Measurements from ENCODE around the gene GPR45. TPM values are rescaled to one million over a fixed set of nuclear protein-coding genes. Genes with fewer than 3 reads are reported as not detected.
A peak's percentile ranks its signal among the peaks of the same experiment; 100 is the strongest.
"Not testable (repeated sequence)": the region's sequence is repeated elsewhere in the genome, so short reads cannot be mapped to it uniquely, and the experiment has no call there.

GPR45 gene, protein sequence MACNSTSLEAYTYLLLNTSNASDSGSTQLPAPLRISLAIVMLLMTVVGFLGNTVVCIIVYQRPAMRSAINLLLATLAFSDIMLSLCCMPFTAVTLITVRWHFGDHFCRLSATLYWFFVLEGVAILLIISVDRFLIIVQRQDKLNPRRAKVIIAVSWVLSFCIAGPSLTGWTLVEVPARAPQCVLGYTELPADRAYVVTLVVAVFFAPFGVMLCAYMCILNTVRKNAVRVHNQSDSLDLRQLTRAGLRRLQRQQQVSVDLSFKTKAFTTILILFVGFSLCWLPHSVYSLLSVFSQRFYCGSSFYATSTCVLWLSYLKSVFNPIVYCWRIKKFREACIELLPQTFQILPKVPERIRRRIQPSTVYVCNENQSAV
- total RNA-seq, result not detected

DNA sequence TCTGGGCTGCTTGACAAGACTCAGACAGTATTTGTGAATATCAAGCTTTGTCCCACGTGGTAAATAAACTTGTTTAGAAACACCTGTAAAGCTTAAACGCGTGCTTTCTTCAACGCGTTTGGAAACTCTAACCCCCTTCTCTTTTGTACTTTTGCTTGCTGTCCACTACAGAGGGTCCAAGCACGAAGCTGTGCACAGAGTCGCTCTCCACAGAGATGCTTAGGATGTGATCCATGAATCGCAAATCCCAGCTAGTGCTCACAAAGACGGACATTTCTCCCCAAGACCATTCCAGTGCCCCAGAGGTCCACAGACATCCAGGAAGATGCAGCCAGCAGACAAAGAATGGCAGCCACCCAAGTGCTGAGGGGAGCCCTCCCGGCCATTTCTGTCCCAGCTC is at the start of gene GPR45:
Gene GPR45, plus strand, starts transcription at position 301 of the 400 bp plus-strand sequence. CDS start 116 bp downstream, outside the sequence.
- ATAC-seq (no peak), DNase-seq (ENCODE audit: low spot score) (no peak)

DNA sequence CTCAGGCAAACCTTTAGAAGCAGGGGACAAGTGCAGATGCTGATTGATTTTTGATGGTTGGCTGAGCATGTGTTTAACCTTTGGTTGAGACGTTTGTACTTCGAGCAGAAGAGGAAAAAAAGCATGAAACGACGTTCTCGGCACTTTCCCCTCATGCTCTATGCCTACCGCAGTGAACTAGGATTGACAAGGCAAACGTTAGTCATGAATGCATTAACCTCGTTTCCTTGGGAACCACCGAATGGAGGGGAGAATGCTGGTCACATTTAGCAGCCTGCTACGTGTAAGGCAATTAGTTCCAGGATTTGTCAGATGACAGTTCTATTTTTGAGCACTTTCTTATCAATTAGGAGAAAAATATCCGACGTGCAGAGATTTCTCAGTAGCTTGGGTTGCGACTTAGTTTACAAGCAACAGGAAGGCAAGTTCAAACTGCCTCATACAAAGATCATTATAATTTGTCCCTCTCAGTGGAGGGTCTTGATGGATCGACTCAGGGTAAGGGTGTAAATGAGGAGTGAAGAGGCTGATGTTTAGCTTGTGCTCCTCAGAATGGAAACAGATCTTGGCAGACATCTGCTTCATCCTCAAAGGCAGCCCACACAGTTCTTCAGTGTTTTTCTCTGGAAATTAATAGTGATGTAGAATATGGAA is 47.4 kb upstream of the GPR45 start:
- ATAC-seq (no peak), DNase-seq (ENCODE audit: low spot score) (no peak)

DNA sequence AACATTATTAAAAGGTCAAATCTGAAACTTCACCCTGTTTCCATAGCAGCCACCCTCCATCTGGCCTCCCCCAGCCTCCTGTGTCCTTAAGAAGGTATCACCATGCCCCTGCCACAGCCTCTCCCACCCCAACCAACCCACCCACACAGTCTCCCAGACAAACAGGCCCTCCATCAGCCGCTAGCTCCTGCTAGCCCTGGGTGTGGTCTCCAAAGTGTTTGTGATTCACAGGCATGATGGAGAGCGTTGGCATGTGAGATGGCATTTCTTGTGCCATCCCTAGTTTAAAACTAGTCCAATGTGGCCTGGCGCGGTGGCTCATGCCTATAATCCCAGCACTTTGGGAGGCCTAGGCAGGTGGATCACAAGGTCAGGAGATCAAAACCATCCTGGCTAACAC is 44.9 kb upstream of the GPR45 start:
- no peak for DNase-seq (ENCODE audit: low spot score)
- ATAC-seq, result no peak

DNA sequence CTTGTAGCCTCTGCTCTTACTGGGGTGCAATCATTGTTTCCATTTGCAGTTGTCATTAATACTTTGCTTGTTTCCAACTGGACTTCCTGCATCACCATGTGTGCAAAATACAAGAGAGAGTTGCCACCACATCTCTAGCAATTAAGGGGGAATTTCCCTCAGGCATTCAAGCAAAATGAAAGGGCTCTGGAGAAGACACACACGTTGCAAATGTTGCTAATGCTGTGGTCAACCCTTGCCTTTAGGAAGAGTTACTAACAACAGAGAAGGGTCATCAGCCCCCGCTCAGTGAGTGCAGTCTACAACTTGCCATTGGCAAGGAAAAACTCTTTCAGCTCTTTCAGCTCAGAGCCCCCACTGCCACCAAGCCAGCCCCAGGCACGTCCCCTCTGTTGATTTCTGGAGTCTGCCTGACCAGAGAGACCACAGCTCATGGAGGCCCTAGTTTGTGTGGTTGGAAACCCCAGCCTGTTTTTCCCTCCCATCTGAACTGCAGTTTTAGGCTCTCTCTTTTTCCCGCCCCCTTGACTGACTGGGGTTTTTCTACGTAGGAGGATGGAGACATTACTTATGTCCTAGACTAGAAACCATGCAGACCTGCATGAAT is 25.9 kb upstream of the GPR45 start:
- DNase-seq (ENCODE audit: low spot score) (no peak), ATAC-seq (no peak)

DNA sequence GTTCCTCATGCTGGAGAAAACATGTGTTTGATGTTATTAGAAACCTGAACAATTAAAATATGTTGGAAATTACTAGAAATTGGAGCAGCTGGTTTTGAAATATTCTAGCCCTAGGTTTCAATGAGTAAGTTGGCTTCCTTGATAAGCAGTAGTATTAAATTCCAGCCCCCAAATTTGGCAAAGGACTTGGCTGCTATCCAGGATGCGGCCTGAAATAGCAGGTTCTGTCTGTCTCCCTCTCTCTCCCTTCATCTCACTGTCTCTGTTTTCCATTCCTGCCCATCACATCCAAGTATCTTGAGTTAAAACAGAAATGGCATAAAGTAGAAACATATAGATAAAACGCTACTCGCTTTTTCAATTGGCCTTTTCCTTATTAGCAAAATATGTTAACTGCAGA is 20.9 kb upstream of the GPR45 start:
- ATAC-seq, result no peak

DNA sequence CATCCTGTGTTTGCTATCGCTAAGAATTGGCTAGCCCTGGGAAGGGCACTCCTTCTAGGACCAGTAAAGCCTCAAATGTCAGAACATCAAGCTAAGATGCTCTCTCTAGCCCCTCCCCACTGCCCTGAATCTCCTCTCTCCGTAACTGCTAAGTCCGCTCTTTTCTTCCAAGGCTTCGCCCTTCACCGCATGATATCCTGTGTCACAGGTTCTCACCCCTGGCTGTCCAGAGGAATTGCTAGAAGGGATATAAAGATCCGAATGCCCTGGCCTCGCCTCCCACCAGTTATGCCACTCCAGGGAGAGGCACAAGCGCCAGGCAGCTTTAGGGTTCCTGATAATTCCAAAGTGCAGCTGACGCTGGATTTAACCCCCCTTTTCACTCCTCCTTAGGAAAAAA is 17.1 kb upstream of the GPR45 start:
- no peak for DNase-seq (ENCODE audit: low spot score)
- no peak for ATAC-seq

More for the DNA sequence above, 20.9 kb upstream of the GPR45 start:
- no peak for DNase-seq (ENCODE audit: low spot score)

DNA sequence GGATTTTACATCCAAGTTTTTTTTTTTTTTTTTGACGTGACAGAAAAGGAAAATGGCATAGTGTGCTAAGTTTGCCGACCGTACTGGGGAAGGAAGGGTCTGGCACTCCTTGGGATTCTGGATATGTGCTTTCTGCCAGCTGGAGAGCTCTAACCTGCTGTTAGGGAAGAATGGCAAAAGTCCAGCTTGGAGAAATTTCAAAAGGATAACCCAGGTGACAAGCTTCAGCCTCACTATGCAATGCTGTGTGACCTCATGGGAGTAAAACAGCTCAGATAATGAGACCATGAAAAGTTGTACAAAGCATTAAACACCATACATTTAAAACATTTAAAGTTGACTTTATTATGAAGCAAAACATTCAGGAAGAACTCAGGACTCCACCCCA is 10.3 kb upstream of the GPR45 start:
- ATAC-seq (no peak), DNase-seq (ENCODE audit: low spot score) (no peak)

DNA sequence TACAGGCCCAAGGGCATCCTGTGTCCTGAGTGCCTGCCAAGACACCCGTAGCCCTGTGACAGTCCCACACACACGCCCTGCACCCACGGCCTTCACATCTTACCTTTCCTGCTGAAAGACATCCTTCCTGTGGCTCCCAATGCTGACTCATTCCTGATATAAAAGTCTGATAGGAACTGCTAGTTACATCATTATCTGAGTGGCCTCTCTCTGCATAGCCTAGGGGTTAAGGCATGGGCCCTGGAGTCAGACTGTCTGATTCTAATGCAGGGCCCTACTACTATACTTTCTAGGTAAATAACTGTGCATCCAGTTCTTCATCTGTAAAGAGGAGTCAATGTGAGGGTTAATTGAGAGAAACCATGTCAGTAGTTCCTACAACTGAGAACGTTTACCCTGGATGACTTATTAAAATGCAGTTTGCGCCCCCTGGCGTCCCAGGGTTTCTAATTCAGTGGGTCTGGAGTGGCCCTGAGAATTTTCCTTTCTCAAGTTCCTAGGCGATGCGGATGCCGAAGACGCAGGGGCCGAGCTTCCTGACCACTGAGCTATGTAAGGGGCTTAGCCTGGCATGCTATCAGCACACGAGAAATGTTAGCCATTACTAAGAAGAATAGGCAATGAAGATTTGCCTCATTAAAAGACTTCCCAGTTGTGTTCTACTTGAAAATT is 6.0 kb upstream of the GPR45 start:
- ATAC-seq, result peak; percentile 74
- peak; percentile 61 for DNase-seq (ENCODE audit: low spot score)

DNA sequence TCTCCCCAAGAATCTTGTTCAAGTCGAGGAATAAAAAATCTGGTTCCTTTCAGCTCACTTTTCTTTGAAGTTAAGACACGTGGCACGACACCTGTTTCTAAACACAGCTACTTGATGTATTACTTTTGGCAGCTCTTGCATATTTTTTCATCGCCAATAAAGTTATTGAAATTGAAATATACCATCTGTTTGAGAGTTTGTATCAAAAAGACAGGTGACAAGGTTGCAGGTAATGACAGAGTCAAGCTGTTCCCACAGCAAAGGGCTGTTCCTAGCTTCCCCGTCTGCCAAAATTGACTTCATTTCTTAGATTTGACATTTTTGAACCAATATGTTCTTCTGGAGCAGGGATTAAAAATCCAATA is 5.5 kb upstream of the GPR45 start:
- DNase-seq (ENCODE audit: low spot score), result no peak
- no peak for ATAC-seq

DNA sequence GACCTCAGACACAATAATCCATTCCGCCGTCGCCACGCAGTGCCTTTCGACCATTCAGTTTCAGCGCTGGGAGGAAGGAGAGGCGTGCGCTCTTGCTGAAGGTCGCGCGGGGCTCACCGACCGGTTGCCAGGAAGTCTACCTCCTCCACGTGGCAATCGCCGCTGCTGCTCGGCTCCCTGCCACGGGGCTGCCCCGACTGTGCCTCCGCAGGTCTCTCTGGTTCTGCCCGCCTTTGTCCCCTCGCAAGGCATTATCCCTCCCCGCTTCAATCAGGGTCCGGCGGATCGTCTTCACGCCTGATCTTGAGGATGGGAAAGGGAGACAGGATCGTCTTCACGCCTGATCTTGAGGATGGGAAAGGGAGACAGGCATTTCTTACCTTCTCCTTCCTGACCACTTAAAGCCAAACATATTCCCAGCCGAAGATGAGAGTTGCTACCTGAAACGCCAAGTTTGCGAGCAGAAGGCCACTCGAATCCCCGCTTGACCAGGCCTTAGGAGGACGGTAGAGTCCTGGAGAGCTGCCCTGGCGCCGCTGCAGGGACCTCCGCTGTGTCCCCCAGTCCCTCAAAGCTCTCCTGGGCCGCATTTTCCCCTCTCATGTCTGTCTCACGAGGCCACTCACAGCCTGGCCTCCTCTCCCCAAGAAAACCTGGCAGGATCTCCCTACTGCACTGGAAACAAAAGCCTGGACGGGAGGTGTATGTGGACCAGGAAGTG is 4.3 kb upstream of the GPR45 start:
- ATAC-seq (no peak), DNase-seq (ENCODE audit: low spot score) (no peak)

DNA sequence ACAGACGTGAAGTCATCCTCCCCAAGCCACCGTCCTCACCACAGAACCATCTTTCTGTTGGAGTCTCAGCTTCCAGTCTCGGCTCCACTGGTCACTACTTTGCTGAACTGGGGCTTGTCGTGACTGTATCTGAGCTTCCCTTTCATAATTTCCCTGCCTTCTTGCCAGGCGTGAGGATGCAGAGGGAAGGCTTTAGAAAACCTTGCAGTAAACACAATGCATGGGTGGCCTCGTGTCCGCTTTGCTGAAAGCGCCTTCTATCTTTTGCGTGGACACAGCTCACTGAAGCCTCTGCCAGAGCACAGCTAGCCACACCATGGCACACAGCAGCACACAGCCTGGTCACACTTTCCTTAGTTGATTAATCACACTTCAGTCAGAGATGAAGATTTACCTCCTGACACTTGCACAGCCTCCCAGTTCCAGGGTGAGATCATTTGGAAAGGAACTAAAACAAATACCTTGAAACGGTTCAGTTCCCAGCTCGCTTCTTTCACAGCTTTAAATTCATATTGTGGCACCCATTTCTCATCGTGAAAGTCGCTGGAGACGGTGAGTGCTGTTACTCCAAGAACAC is 2.8 kb upstream of the GPR45 start:
- ATAC-seq (no peak), DNase-seq (ENCODE audit: low spot score) (no peak)

DNA sequence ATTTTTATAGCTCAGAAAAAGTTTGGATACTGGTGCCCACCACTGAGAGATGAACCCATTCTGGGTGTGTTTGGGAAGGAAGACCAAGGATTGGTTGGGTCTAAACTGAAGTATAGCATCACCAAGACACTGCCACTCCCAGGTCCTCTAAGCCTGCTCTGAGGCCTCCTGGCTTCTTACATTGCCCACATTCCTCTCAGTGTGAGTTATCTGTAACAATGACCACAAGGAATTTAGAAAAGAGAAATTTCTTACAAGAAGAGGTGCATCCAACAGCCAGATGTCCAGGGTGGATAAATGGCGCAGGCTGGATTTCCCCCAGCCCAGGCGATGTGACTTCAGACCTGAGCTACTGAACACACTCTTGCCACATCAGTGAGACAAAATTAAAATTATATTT is 1.6 kb upstream of the GPR45 start:
- DNase-seq (ENCODE audit: low spot score) (no peak), ATAC-seq (no peak)

DNA sequence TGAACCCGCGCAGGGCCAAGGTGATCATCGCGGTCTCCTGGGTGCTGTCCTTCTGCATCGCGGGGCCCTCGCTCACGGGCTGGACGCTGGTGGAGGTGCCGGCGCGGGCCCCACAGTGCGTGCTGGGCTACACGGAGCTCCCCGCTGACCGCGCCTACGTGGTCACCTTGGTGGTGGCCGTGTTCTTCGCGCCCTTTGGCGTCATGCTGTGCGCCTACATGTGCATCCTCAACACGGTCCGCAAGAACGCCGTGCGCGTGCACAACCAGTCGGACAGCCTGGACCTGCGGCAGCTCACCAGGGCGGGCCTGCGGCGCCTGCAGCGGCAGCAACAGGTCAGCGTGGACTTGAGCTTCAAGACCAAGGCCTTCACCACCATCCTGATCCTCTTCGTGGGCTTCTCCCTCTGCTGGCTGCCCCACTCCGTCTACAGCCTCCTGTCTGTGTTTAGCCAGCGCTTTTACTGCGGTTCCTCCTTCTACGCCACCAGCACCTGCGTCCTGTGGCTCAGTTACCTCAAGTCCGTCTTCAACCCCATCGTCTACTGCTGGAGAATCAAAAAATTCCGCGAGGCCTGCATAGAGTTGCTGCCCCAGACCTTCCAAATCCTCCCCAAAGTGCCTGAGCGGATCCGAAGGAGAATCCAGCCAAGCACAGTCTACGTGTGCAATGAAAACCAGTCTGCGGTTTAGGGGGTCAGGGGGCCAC is 897 bp downstream of the GPR45 start:
- no peak for ATAC-seq
- DNase-seq (ENCODE audit: low spot score), result no peak

DNA sequence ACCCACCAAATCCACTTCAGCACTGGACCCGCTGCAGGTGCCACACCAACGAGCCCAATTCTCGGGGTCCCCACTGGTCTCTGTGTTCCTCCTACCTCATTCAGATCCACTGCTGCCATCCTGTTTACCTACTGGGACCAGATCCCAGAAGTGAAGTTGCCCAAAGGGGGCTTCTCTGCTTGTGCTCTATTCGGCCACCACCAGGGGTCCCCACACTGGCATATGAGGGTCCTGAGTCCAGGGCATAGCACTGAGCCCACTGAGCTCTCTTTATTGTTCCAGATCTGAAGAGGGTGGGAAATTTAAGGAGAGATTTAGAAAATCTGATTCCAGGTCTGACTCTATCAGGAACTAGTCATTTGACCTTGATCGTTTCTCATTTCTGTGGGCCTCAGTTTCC is 2.4 kb downstream of the GPR45 start:
- DNase-seq (ENCODE audit: low spot score) (no peak), ATAC-seq (no peak)

DNA sequence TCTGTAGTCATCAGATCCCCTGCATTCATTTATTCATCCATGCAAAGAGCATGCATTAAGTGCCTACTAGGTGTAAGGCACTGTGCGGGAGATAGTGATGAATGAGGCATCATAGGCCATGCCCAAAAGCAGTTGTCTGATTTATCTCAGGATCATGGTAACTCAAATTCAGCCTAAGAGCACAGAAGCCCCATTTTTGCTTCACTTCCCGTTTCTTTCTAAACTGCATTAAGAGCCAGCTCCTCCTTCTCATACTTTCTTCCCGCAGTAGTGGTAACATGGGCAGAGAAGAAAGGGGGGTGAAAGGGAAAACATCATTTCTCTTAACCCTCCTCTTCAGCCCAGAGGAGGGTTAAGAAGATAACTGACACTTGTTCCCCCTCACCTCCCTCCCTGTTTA is 2.9 kb downstream of the GPR45 start:
- no peak for ATAC-seq

DNA sequence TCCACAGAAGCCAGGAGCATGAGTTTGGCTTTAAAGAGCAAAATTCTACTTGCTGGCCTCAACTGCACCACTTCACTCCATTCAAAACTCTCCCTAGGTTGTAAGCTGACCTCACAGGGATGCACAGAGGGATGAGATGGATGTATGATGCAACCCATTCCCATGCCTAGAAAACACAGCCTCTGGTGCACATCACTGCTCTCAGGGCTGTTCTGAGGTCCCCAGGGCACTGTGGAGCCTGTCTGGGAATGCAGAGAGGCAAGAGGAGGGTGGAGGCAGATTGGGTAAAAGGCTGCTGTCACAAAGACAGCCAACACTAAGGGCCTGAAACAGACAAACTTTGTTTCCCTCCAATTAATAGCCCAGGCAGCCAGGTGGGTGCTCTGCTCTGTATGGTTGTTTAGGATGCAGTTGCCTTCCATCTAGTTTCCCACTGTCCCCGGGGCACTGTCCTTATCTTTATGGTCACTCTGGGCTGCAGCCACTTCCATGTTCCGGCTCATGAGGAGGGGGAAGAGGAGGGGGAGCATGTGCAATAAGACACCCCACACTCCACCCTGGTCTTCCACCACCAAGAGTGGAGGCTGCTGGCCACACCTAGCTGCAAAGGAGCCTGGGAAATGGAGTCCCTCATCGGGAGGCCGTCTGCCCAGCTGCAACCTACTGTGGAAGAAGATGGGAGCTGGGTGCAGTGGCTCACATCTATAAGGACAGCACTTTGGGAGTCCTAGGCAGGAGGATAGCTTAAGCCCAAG is 7.0 kb downstream of the GPR45 start:
- DNase-seq (ENCODE audit: low spot score) (no peak), ATAC-seq (no peak)

More for the DNA sequence above, 2.9 kb downstream of the GPR45 start:
- DNase-seq (ENCODE audit: low spot score), result no peak

DNA sequence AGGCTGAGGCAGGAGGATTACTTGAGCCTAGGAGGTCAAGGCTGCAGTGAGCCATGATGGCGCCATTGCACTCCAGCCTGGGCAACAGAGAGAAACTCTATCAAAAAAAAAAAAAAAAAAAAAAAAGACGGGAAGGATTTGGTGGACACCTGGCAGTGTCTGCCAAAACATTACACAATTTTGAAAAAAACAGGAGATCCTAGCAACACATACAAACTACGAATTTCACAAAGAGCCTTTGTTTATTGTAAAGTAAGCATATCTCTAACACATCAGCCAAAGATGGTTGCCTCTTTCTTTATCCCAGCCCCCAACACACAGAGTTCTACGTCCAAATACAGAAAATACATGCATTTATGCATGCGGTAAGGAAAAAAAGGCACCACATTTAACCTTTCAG is 7.6 kb downstream of the GPR45 start:
- DNase-seq (ENCODE audit: low spot score) (no peak), ATAC-seq (no peak)

DNA sequence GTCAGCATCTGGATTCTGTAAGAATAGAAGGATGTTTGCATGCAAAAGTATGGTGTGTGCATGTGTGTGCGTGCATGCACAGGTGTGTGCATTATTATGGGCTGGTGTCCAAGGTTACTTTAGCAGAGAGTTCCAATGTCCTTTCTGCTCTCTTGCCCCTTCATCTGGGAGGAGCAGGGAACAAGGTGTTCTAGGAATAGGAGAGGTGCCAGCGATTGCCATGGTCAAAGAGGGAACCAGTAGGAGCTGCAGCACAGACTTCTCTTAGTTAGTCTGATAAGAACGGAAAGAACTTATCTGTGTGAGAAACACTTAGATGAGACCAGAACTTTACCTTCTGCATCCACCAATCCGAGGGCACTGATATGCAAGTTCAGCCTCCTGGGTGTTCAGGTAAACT is 8.3 kb downstream of the GPR45 start:
- DNase-seq (ENCODE audit: low spot score) (no peak), ATAC-seq (no peak)

DNA sequence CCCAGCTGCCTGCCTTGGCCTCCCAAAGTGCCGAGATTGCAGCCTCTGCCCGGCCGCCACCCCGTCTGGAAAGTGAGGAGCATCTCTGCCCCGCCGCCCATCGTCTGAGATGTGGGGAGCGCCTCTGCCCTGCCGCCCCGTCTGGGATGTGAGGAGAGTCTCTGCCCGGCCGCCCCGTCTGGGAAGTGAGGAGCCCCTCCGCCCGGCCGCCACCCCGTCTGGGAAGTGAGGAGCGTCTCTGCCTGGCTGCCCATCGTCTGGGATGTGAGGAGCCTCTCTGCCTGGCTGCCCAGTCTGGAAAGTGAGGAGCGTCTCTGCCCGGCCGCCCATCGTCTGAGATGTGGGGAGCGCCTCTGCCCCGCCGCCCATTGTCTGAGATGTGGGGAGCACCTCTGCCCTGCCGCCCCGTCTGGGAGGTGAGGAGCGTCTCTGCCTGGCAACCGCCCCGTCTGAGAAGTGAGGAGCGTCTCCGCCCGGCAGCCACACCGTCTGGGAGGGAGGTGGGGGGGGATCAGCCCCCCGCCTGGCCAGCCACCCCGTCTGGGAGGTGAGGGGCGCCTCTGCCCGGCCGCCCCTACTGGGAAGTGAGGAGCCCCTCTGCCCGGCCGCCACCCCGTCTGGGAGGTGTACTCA is 9.6 kb downstream of the GPR45 start:
- ATAC-seq; DNase-seq (ENCODE audit: low spot score): not testable (repeated sequence)

All from left lobe of liver (tissue), 2 donors.